Measurements from ENCODE around the gene TCEA3.

- no peak for TF ChIP-seq CTCF (IDR thresholded peaks at IDR 0.05)
- TF ChIP-seq POLR2AphosphoS5 (IDR thresholded peaks at IDR 0.05), result no peak
- no peak for TF ChIP-seq POLR2A (IDR thresholded peaks at IDR 0.05)
Measured at GRCh38 chr1:23469372-23469982, 44.9 kb upstream of the TCEA3 start.

Measured in breast epithelium (tissue), 3 donors.